ENCODE measurements around the gene RAD51B. TPM values are rescaled to one million over a fixed set of nuclear protein-coding genes. Genes with fewer than 3 reads are reported as not detected.

The RAD51B gene
- total and polyA plus RNA-seq, 8 donors = 1.8 to 30.7 (median 15.3) TPM

GRCh38 chr14:68211886-68212285, 392.3 kb downstream of the RAD51B start:
- Histone ChIP-seq H3K4me1 (peaks cover 9 to 68% (median 43%) of the 10 kb centered on the region in 4 donors), H3K4me3 (no peak overlapping the region), H3K9me3 (no peaks in the 10 kb centered on the region), H3K27ac (peak overlapping the region in 4 of 5 donors; percentile 64 to 83 (median 74)), H3K36me3 (no peaks in the 10 kb centered on the region), H3K27me3 (no peaks in the 10 kb centered on the region)
- TF ChIP-seq EP300 (IDR thresholded peaks at IDR 0.05) (no peak), POLR2A (IDR thresholded peaks at IDR 0.05) (no peak), POLR2AphosphoS5 (IDR thresholded peaks at IDR 0.05) (no peak), CTCF (IDR thresholded peaks at IDR 0.05) (no peak)
- WGBS, 5 donors = 69 to 85% (median 82%) methylated on average over 2 of the region's 2 CpGs
- intact Hi-C loops (cut with DNase I; ENCODE audit: low total_unique reads) = no loop called here
- no peak for DNase-seq

GRCh38 chr14:68212361-68212760, 392.8 kb downstream of the RAD51B start:
- intact Hi-C loops (cut with DNase I; ENCODE audit: low total_unique reads) = no loop called here
- Histone ChIP-seq H3K27ac (peak overlapping the region in 2 of 5 donors; percentile 64 to 78), H3K4me3 (no peak overlapping the region), H3K4me1 (peaks cover 9 to 72% (median 45%) of the 10 kb centered on the region in 4 donors), H3K9me3 (no peaks in the 10 kb centered on the region), H3K27me3 (no peaks in the 10 kb centered on the region), H3K36me3 (no peaks in the 10 kb centered on the region)
- TF ChIP-seq POLR2A (IDR thresholded peaks at IDR 0.05) = no peak
- TF ChIP-seq POLR2AphosphoS5 (IDR thresholded peaks at IDR 0.05) = no peak
- no peak for TF ChIP-seq EP300 (IDR thresholded peaks at IDR 0.05)
- no peak for TF ChIP-seq CTCF (IDR thresholded peaks at IDR 0.05)
- DNase-seq = no peak

GRCh38 chr14:68214431-68214830, 394.9 kb downstream of the RAD51B start:
- Histone ChIP-seq H3K9me3 (no peaks in the 10 kb centered on the region), H3K4me3 (no peak overlapping the region), H3K27me3 (no peaks in the 10 kb centered on the region), H3K4me1 (peaks cover 9 to 71% (median 40%) of the 10 kb centered on the region in 4 donors), H3K36me3 (no peaks in the 10 kb centered on the region), H3K27ac (no peak overlapping the region)
- intact Hi-C loops (cut with DNase I; ENCODE audit: low total_unique reads) = no loop called here
- WGBS, 5 donors = 64 to 79% (median 79%) methylated on average over 4 of the region's 4 CpGs
- DNase-seq = no peak
- TF ChIP-seq POLR2A (IDR thresholded peaks at IDR 0.05) = no peak
- TF ChIP-seq POLR2AphosphoS5 (IDR thresholded peaks at IDR 0.05) = no peak
- TF ChIP-seq CTCF (IDR thresholded peaks at IDR 0.05) = no peak
- no peak for TF ChIP-seq EP300 (IDR thresholded peaks at IDR 0.05)

GRCh38 chr14:68215629-68216028, 396.1 kb downstream of the RAD51B start:
- intact Hi-C loops (cut with DNase I; ENCODE audit: low total_unique reads) = no loop called here
- Histone ChIP-seq H3K36me3 (no peaks in the 10 kb centered on the region), H3K4me1 (peaks cover 8 to 60% (median 28%) of the 10 kb centered on the region in 4 donors), H3K27ac (no peak overlapping the region), H3K27me3 (no peaks in the 10 kb centered on the region), H3K4me3 (no peak overlapping the region), H3K9me3 (no peaks in the 10 kb centered on the region)
- no peak for DNase-seq
- WGBS, 5 donors = 75 to 90% (median 82%) methylated on average over 2 of the region's 2 CpGs
- TF ChIP-seq EP300 (IDR thresholded peaks at IDR 0.05) (no peak), CTCF (IDR thresholded peaks at IDR 0.05) (no peak), POLR2AphosphoS5 (IDR thresholded peaks at IDR 0.05) (no peak), POLR2A (IDR thresholded peaks at IDR 0.05) (no peak)
